SK-N-SH treated with all-trans-retinoic acid at 6 μM for 48 hours (cell line): ENCODE data around the gene JAML.
A peak's percentile ranks its signal among the peaks of the same experiment; 100 is the strongest.

Experiments
- ATAC-seq: fragments of 200-7000 bp; cut with Tn5 transposase; 3 replicates; pipeline ENCODE4 v1.9.1; 2020; ENCODE audit warnings: mild to moderate bottlenecking, moderate library complexity
- ARNTL ChIP-seq: fragments of 450-650 bp; formaldehyde crosslinking; IDR thresholded peaks from 2 replicates; pipeline ENCODE4 v1.5.0; 2020; ENCODE audit warnings: low read depth, mild to moderate bottlenecking, moderate library complexity, borderline replicate concordance
- BACH2 ChIP-seq: fragments of 250-450 bp; sonication (Bioruptor Pico); IDR thresholded peaks from 2 replicates; pipeline ENCODE4 v1.9.0; 2021; ENCODE audit warnings: mild to moderate bottlenecking, borderline replicate concordance
- CSDC2 ChIP-seq: fragments of 250-450 bp; sonication (Bioruptor Pico); IDR thresholded peaks from 2 replicates; pipeline ENCODE4 v1.5.0; 2020; ENCODE audit warnings: mild to moderate bottlenecking, moderate library complexity
- ESRRG ChIP-seq: fragments of 250-450 bp; sonication (Bioruptor Pico); IDR thresholded peaks from 2 replicates; pipeline ENCODE4 v1.6.1; 2021; ENCODE audit warnings: mild to moderate bottlenecking
- GLIS3 ChIP-seq: fragments of 250-450 bp; sonication (Bioruptor Pico); IDR thresholded peaks from 2 replicates; pipeline ENCODE4 v1.5.0; 2020; ENCODE audit warnings: mild to moderate bottlenecking, moderate library complexity
- ISL1 ChIP-seq: fragments of 250-450 bp; sonication (Bioruptor Pico); IDR thresholded peaks from 2 replicates; pipeline ENCODE4 v2.1.2; 2022; ENCODE audit warnings: mild to moderate bottlenecking, moderate library complexity
- OSR1 ChIP-seq: fragments of 250-450 bp; sonication (Bioruptor Pico); IDR thresholded peaks from 2 replicates; pipeline ENCODE4 v1.8.0; 2022; ENCODE audit warnings: moderate library complexity, mild to moderate bottlenecking, inconsistent platforms
- PPARA ChIP-seq: fragments of 250-450 bp; sonication (Bioruptor Pico); IDR thresholded peaks from 2 replicates; pipeline ENCODE4 v1.5.0; 2020; ENCODE audit warnings: mild to moderate bottlenecking, borderline replicate concordance
- RARB ChIP-seq: fragments of 250-450 bp; sonication (Bioruptor Pico); IDR thresholded peaks from 2 replicates; pipeline ENCODE4 v1.8.0; 2021; ENCODE audit warnings: mild to moderate bottlenecking, moderate library complexity
- SNAI2 ChIP-seq: fragments of 250-450 bp; sonication (Bioruptor Pico); IDR thresholded peaks from 2 replicates; pipeline ENCODE4 v1.5.0; 2020; ENCODE audit warnings: mild to moderate bottlenecking, moderate library complexity
- TCF4 ChIP-seq: fragments of 250-450 bp; sonication (Bioruptor Pico); IDR thresholded peaks from 2 replicates; pipeline ENCODE4 v1.8.0; 2021; ENCODE audit warnings: mild to moderate bottlenecking, moderate library complexity, borderline replicate concordance
- TOX ChIP-seq: fragments of 250-450 bp; sonication (Bioruptor Pico); IDR thresholded peaks from 2 replicates; pipeline ENCODE4 v1.8.0; 2021; ENCODE audit warnings: mild to moderate bottlenecking, moderate library complexity, borderline replicate concordance
- ZC3H10 ChIP-seq: fragments of 250-450 bp; sonication (Bioruptor Pico); IDR thresholded peaks from 2 replicates; pipeline ENCODE4 v1.5.1; 2021; ENCODE audit warnings: mild to moderate bottlenecking, moderate library complexity
- ZFP3 ChIP-seq: fragments of 250-450 bp; sonication (Bioruptor Pico); IDR thresholded peaks from 2 replicates; pipeline ENCODE4 v1.5.0; 2020; ENCODE audit warnings: mild to moderate bottlenecking, moderate library complexity
- ZFP30 ChIP-seq: fragments of 450-650 bp; formaldehyde crosslinking; IDR thresholded peaks from 2 replicates; pipeline ENCODE4 v1.5.0; 2022; ENCODE audit warnings: mild to moderate bottlenecking, moderate library complexity
- ZNF565 ChIP-seq: fragments of 450-650 bp; formaldehyde crosslinking; conservative IDR thresholded peaks from 2 replicates; pipeline ENCODE4 v1.5.0; 2020; ENCODE audit warnings: low read depth, mild to moderate bottlenecking, moderate library complexity
- ZNF70 ChIP-seq: fragments of 450-650 bp; formaldehyde crosslinking; IDR thresholded peaks from 2 replicates; pipeline ENCODE4 v1.5.0; 2020; ENCODE audit warnings: mild to moderate bottlenecking, moderate library complexity
- ZNF8 ChIP-seq: fragments of 450-650 bp; formaldehyde crosslinking; IDR thresholded peaks from 2 replicates; pipeline ENCODE4 v1.5.0; 2020; ENCODE audit warnings: mild to moderate bottlenecking, moderate library complexity
- TF ChIP-seq, protein P1 (sequence below): fragments of 250-450 bp; sonication (Bioruptor Pico); IDR thresholded peaks from 2 replicates; pipeline ENCODE4 v1.5.1; 2021; ENCODE audit warnings: mild to moderate bottlenecking, moderate library complexity
- TF ChIP-seq, protein P2 (sequence below): fragments of 250-450 bp; sonication (Bioruptor Pico); IDR thresholded peaks from 2 replicates; pipeline ENCODE4 v1.8.0; 2020; ENCODE audit warnings: mild to moderate bottlenecking, moderate library complexity, borderline replicate concordance
- TF ChIP-seq, protein P3 (sequence below): fragments of 250-450 bp; sonication (Bioruptor Pico); IDR thresholded peaks from 2 replicates; pipeline ENCODE4 v1.5.0; 2020; ENCODE audit warnings: mild to moderate bottlenecking, moderate library complexity
- TF ChIP-seq, protein P4 (sequence below): fragments of 250-450 bp; sonication (Bioruptor Pico); IDR thresholded peaks from 2 replicates; pipeline ENCODE4 v1.5.1; 2020; ENCODE audit warnings: low read depth, mild to moderate bottlenecking, moderate library complexity

The JAML gene

DNA sequence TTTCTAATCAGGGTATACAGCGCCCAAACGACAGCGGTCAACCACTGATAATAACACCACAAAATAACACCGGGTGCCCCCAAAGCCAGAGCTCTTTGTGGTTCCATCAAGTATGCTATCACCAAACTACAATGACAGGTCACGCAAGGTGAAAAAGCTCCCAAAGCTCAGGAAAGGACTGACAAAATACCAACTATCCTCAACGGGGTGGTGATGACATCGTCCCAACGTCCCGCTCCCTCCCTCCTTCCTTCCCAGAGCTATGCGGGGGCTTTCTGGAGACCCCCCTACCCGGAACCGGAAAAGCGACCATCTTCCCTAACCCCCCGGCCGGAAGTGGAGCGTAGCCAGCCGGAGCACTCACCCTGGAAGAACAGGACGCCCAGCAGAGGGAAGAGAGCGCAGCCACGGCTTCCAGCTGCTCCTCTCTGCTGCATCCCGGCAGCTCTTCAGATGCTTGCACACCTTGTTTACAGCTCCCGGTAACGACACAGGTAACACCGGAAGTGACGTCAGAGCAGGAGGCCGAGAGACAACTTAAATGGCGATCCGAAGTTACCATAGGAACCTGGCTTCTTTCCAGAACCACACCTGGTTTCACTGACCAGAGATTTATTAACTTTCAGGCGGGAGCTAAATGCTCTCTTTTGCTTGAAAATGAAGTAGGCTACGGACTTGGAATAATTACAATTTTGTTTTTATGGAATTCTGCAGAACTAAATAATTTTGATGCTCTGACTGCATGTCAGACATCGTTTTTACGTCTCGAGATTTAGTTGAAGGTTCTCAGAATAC is 27.2 kb upstream of the JAML start, which contains the start of gene MPZL3 (continued):
- TF ChIP-seq, protein P1, sequence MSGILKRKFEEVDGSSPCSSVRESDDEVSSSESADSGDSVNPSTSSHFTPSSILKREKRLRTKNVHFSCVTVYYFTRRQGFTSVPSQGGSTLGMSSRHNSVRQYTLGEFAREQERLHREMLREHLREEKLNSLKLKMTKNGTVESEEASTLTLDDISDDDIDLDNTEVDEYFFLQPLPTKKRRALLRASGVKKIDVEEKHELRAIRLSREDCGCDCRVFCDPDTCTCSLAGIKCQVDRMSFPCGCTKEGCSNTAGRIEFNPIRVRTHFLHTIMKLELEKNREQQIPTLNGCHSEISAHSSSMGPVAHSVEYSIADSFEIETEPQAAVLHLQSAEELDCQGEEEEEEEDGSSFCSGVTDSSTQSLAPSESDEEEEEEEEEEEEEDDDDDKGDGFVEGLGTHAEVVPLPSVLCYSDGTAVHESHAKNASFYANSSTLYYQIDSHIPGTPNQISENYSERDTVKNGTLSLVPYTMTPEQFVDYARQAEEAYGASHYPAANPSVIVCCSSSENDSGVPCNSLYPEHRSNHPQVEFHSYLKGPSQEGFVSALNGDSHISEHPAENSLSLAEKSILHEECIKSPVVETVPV: peak; percentile 19; the same call in 1 of the 2 replicates
- peak; percentile 53 for TF ChIP-seq ZFP30 (CRISPR knock-in tag)
- TF ChIP-seq, protein P2, sequence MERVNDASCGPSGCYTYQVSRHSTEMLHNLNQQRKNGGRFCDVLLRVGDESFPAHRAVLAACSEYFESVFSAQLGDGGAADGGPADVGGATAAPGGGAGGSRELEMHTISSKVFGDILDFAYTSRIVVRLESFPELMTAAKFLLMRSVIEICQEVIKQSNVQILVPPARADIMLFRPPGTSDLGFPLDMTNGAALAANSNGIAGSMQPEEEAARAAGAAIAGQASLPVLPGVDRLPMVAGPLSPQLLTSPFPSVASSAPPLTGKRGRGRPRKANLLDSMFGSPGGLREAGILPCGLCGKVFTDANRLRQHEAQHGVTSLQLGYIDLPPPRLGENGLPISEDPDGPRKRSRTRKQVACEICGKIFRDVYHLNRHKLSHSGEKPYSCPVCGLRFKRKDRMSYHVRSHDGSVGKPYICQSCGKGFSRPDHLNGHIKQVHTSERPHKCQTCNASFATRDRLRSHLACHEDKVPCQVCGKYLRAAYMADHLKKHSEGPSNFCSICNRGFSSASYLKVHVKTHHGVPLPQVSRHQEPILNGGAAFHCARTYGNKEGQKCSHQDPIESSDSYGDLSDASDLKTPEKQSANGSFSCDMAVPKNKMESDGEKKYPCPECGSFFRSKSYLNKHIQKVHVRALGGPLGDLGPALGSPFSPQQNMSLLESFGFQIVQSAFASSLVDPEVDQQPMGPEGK (CRISPR knock-in tag): peak; percentile 87; the same call in 1 of the 2 replicates
- TF ChIP-seq SNAI2: peak; percentile 89
- TF ChIP-seq CSDC2: peak; percentile 96
- peak; percentile 58 for TF ChIP-seq ZNF70 (CRISPR knock-in tag)
- TF ChIP-seq PPARA: no peak; the same call in 1 of the 2 replicates

DNA sequence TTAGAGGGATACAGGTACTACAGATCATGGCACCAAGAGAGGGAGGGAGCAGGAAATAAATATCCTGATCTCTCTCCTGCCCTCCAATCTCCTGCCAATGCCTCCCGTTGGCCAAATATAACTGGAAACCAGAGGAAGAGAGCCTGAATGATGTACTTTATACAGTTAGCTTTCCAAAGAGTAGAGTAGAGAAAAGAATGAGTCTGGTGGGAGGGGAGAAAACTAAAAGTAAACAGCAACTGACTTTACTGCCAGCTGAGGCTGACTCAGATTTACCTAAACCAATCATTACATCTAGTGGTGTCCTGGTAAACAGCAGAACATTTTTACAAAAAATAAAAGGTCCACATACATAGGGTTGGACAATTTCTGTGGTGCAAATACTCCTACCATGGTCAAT is 22.2 kb upstream of the JAML start:
- TF ChIP-seq, protein P1: no peak
- no peak for TF ChIP-seq ZC3H10 (CRISPR knock-in tag)
- TF ChIP-seq CSDC2: no peak
- no peak for TF ChIP-seq ARNTL (CRISPR knock-in tag)
- no peak for TF ChIP-seq GLIS3
- TF ChIP-seq PPARA: no peak
- TF ChIP-seq, protein P3, sequence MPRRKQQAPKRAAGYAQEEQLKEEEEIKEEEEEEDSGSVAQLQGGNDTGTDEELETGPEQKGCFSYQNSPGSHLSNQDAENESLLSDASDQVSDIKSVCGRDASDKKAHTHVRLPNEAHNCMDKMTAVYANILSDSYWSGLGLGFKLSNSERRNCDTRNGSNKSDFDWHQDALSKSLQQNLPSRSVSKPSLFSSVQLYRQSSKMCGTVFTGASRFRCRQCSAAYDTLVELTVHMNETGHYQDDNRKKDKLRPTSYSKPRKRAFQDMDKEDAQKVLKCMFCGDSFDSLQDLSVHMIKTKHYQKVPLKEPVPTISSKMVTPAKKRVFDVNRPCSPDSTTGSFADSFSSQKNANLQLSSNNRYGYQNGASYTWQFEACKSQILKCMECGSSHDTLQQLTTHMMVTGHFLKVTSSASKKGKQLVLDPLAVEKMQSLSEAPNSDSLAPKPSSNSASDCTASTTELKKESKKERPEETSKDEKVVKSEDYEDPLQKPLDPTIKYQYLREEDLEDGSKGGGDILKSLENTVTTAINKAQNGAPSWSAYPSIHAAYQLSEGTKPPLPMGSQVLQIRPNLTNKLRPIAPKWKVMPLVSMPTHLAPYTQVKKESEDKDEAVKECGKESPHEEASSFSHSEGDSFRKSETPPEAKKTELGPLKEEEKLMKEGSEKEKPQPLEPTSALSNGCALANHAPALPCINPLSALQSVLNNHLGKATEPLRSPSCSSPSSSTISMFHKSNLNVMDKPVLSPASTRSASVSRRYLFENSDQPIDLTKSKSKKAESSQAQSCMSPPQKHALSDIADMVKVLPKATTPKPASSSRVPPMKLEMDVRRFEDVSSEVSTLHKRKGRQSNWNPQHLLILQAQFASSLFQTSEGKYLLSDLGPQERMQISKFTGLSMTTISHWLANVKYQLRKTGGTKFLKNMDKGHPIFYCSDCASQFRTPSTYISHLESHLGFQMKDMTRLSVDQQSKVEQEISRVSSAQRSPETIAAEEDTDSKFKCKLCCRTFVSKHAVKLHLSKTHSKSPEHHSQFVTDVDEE: no peak
- no peak for TF ChIP-seq TOX
- no peak for ATAC-seq

DNA sequence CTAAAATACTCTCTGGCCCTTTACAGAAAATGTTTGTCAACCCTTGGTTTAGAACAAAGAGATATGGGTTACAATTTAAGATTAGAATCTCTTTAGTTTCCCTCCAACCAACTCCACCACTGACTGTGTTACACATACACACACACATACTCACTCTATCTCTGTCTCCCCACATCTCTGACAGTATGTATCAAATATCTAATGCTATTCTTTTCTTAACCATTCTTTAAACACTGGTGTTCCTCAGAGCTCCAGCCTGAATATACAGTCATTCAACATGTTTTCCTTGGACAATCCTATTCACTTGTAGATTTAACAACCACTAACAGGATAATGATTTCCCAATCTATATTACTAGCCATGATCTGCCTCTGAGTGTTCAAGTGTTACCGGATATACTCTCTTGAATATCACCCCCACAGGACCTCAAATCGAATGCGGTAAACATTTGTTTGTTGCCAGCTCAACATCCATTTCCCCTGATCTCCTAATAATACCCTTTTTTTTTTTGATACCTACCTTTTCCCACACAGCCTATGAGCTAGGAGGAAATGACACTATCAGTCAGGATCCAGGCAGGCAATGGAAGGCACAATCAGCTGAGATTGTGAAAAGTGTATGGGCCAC is 21.2 kb upstream of the JAML start:
- TF ChIP-seq ISL1 (CRISPR knock-in tag) (no peak), ARNTL (CRISPR knock-in tag) (no peak), TCF4 (CRISPR knock-in tag) (no peak), ZNF565 (CRISPR knock-in tag) (no peak), ZFP3 (CRISPR knock-in tag) (no peak), PPARA (no peak), ESRRG (CRISPR knock-in tag) (no peak), RARB (CRISPR knock-in tag) (no peak), BACH2 (CRISPR knock-in tag) (no peak), ZFP30 (CRISPR knock-in tag) (no peak), ZC3H10 (CRISPR knock-in tag) (no peak), CSDC2 (no peak), GLIS3 (no peak), OSR1 (CRISPR knock-in tag) (no peak), ZNF8 (CRISPR knock-in tag) (no peak), SNAI2 (no peak)
- TF ChIP-seq, protein P4, sequence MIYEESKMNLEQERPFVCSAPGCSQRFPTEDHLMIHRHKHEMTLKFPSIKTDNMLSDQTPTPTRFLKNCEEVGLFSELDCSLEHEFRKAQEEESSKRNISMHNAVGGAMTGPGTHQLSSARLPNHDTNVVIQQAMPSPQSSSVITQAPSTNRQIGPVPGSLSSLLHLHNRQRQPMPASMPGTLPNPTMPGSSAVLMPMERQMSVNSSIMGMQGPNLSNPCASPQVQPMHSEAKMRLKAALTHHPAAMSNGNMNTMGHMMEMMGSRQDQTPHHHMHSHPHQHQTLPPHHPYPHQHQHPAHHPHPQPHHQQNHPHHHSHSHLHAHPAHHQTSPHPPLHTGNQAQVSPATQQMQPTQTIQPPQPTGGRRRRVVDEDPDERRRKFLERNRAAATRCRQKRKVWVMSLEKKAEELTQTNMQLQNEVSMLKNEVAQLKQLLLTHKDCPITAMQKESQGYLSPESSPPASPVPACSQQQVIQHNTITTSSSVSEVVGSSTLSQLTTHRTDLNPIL (CRISPR knock-in tag): no peak
- TF ChIP-seq, protein P1: no peak
- TF ChIP-seq, protein P2 (CRISPR knock-in tag): no peak
- no peak for ATAC-seq
